IMR-90 (cell line): Measurements from ENCODE around the gene ZNF609. TPM values are rescaled to one million over a fixed set of nuclear protein-coding genes. Genes with fewer than 3 reads are reported as not detected.

Source experiments
- ATAC-seq: fragments of 200-7000 bp; cut with Tn5 transposase; 2 replicates; pipeline ENCODE4 v1.9.1; 2020; ENCODE audit warnings: low read depth, mild to moderate bottlenecking, moderate library complexity
- BruUV-seq: library from RNA; stranded (reverse); fragments of 400-500 nt; replicated peaks from 2 replicates; lab custom pipeline; 2021; lab: Mats Ljungman, UMichigan
- CTCF ChIA-PET: fragments of 300-600 bp; formaldehyde crosslinking; extraction: SDS; loops from one replicate; lab custom pipeline; 2021; ENCODE audit warnings: antibody characterized with exemption; lab: Yijun Ruan, JAX
- POLR2A ChIA-PET: fragments of 300-600 bp; sonication (Branson Sonifier 250); formaldehyde crosslinking; loops from one replicate; lab custom pipeline; 2022; ENCODE audit warnings: antibody characterized with exemption; ENCODE audit not compliant: unreplicated experiment; lab: Charles Lee
- DNase-seq: peaks from one replicate; pipeline ENCODE4 v3.0.0; 2013
- H2AFZ ChIP-seq: replicated peaks from 2 replicates; pipeline ENCODE3; 2013; ENCODE audit warnings: low read length, mild to moderate bottlenecking; ENCODE audit not compliant: poor library complexity
- H2AK5ac ChIP-seq: 2 replicates; pipeline ENCODE4 v1.6.1; 2013; ENCODE audit warnings: low read depth, low read length, inconsistent platforms
- H2AK9ac ChIP-seq: replicated peaks from 2 replicates; pipeline ENCODE3; 2013; ENCODE audit warnings: mild to moderate bottlenecking, low read depth, low read length, moderate library complexity; ENCODE audit not compliant: poor library complexity
- H2BK120ac ChIP-seq: 2 replicates; pipeline ENCODE4 v1.6.1; 2013; ENCODE audit warnings: low read depth, low read length, inconsistent platforms
- H2BK15ac ChIP-seq: 3 replicates; pipeline ENCODE4 v1.6.1; 2013; ENCODE audit warnings: low read depth, low read length, inconsistent platforms
- H2BK20ac ChIP-seq: 2 replicates; pipeline ENCODE4 v1.6.1; 2013; ENCODE audit warnings: low read depth, mild to moderate bottlenecking, inconsistent platforms, low read length, moderate library complexity
- H2BK5ac ChIP-seq: 2 replicates; pipeline ENCODE4 v1.6.1; 2013; ENCODE audit warnings: mild to moderate bottlenecking, low read depth, low read length, inconsistent platforms; ENCODE audit not compliant: poor library complexity, severe bottlenecking
- H3K14ac ChIP-seq: replicated peaks from 2 replicates; pipeline ENCODE4 v1.6.1; 2013; ENCODE audit warnings: low read depth, low read length, inconsistent platforms
- H3K18ac ChIP-seq: 2 replicates; pipeline ENCODE4 v1.6.1; 2013; ENCODE audit warnings: low read depth, low read length, control low read depth
- H3K23ac ChIP-seq: 2 replicates; pipeline ENCODE4 v1.6.1; 2013; ENCODE audit warnings: low read depth, low read length, inconsistent platforms
- H3K27ac ChIP-seq: 2 replicates; pipeline ENCODE4 v1.5.1; 2013; ENCODE audit warnings: mild to moderate bottlenecking, control low read depth, low read length; ENCODE audit not compliant: insufficient read depth
- H3K27me3 ChIP-seq: 2 replicates; pipeline ENCODE4 v1.6.1; 2013; ENCODE audit warnings: low read length; ENCODE audit not compliant: control insufficient read depth, insufficient read depth
- H3K36me3 ChIP-seq: 2 replicates; pipeline ENCODE4 v1.6.1; 2013; ENCODE audit warnings: low read length, mixed read lengths; ENCODE audit not compliant: control insufficient read depth, insufficient read depth
- H3K4ac ChIP-seq: 2 replicates; pipeline ENCODE4 v1.6.1; 2013; ENCODE audit warnings: low read depth, low read length, inconsistent platforms
- H3K4me1 ChIP-seq: 2 replicates; pipeline ENCODE4 v1.6.1; 2013; ENCODE audit warnings: low read length, mixed read lengths; ENCODE audit not compliant: control insufficient read depth, insufficient read depth
- H3K4me2 ChIP-seq: 2 replicates; pipeline ENCODE4 v1.6.1; 2013; ENCODE audit warnings: low read depth, mild to moderate bottlenecking, control low read depth, low read length, moderate library complexity
- H3K4me3 ChIP-seq: 2 replicates; pipeline ENCODE4 v1.5.1; 2013; ENCODE audit warnings: low read depth, mild to moderate bottlenecking, control low read depth, low read length, moderate library complexity; ENCODE audit not compliant: insufficient read depth
- H3K56ac ChIP-seq: 2 replicates; pipeline ENCODE4 v1.6.1; 2013; ENCODE audit warnings: low read length, inconsistent platforms; ENCODE audit not compliant: insufficient read depth; ENCODE audit errors: extremely low read depth
- H3K79me1 ChIP-seq, 2 experiments: 2 replicates each; pipeline ENCODE4 v1.6.1; 2013; ENCODE audit warnings: low read length in 2 of 2, inconsistent platforms in 1 of 2, low read depth in 1 of 2
- H3K9ac ChIP-seq: 2 replicates; pipeline ENCODE4 v1.6.1; 2013; ENCODE audit warnings: low read depth, low read length, control low read depth
- H3K9me1 ChIP-seq: 2 replicates; pipeline ENCODE4 v1.6.1; 2013; ENCODE audit warnings: low read length, inconsistent platforms; ENCODE audit not compliant: insufficient read depth
- H3K9me3 ChIP-seq: 2 replicates; pipeline ENCODE4 v1.6.1; 2013; ENCODE audit warnings: low read length; ENCODE audit not compliant: control insufficient read depth, insufficient read depth
- H4K20me1 ChIP-seq: 2 replicates; pipeline ENCODE4 v1.6.1; 2013; ENCODE audit warnings: low read length, inconsistent platforms; ENCODE audit not compliant: insufficient read depth
- H4K5ac ChIP-seq: 2 replicates; pipeline ENCODE4 v1.6.1; 2013; ENCODE audit warnings: mild to moderate bottlenecking, low read depth, low read length, control low read depth
- H4K8ac ChIP-seq, 2 experiments: 2 replicates each; pipeline ENCODE4 v1.6.1; 2013; ENCODE audit warnings: low read depth in 2 of 2, low read length in 2 of 2, control low read depth in 1 of 2, inconsistent platforms in 1 of 2
- H4K91ac ChIP-seq: 2 replicates; pipeline ENCODE4 v1.6.1; 2013; ENCODE audit warnings: low read depth, low read length, inconsistent platforms; ENCODE audit not compliant: insufficient read depth
- BHLHE40 ChIP-seq: fragments of 150-350 bp; IDR thresholded peaks from 2 replicates; pipeline ENCODE4 v1.6.1; 2016; ENCODE audit warnings: mild to moderate bottlenecking, low read depth, low read length
- CEBPB ChIP-seq: IDR thresholded peaks from 2 replicates; pipeline ENCODE4 v1.6.1; 2012; ENCODE audit warnings: low read depth, low read length, improper control_type of control experiment
- CHD1 ChIP-seq: IDR thresholded peaks from 2 replicates; pipeline ENCODE4 v1.6.1; 2012; ENCODE audit warnings: low read depth, low read length, improper control_type of control experiment
- ELK1 ChIP-seq: fragments of 150-350 bp; IDR thresholded peaks from 2 replicates; pipeline ENCODE4 v1.6.1; 2016; ENCODE audit warnings: low read depth, mild to moderate bottlenecking, low read length, moderate library complexity, borderline replicate concordance
- FOS ChIP-seq: fragments of 150-350 bp; IDR thresholded peaks from 2 replicates; pipeline ENCODE4 v1.6.1; 2016; ENCODE audit warnings: low read depth, low read length
- MAZ ChIP-seq: IDR thresholded peaks from 2 replicates; pipeline ENCODE4 v1.6.1; 2012; ENCODE audit warnings: low read depth, mild to moderate bottlenecking, low read length, improper control_type of control experiment, moderate library complexity, borderline replicate concordance
- NFE2L2 ChIP-seq: fragments of 150-350 bp; IDR thresholded peaks from 2 replicates; pipeline ENCODE4 v1.6.1; 2016; ENCODE audit warnings: low read depth, mild to moderate bottlenecking, low read length
- POLR2A ChIP-seq: IDR thresholded peaks from 2 replicates; pipeline ENCODE4 v1.6.1; 2012; ENCODE audit warnings: mild to moderate bottlenecking, low read depth, low read length
- USF2 ChIP-seq: fragments of 150-350 bp; IDR thresholded peaks from 2 replicates; pipeline ENCODE4 v1.6.1; 2017; ENCODE audit warnings: mild to moderate bottlenecking, antibody characterized with exemption, low read length, low read depth
- WGBS, 2 experiments: methylation state at CpG; one replicate each; pipeline versions ENCODE4 v1.1.5 to v1.1.7; 2013; ENCODE audit warnings: missing lambda C conversion rate in 2 of 2; ENCODE audit not compliant: insufficient read length in 1 of 2; ENCODE audit errors: extremely low coverage in 2 of 2; 5-methylcytosine and 5-hydroxymethylcytosine counted together
- dilution Hi-C: fragments of 300-500 bp; cut with HindIII; formaldehyde crosslinking; loops from one replicate; pipeline ENCODE4 v1.14.3; 2018; ENCODE audit warnings: low sequenced_read_pairs; ENCODE audit not compliant: unreplicated experiment
- in situ Hi-C: fragments of 300-500 bp; cut with MboI; formaldehyde crosslinking; loops from 3 replicates; pipeline ENCODE4 v1.14.3; 2019; ENCODE audit warnings: low sequenced_read_pairs, inconsistent platforms, mixed read lengths
- intact Hi-C: fragments of 100-400 bp; cut with micrococcal nuclease; formaldehyde crosslinking; loops from 2 replicates; pipeline ENCODE4 v1.10.0; 2022
- polyA plus RNA-seq, 3 experiments: library from polyadenylated mRNA; depleted of rRNA; stranded (reverse); fragments of >200 nt; gene quantifications; 2 replicates each; pipeline ENCODE4 v1.2.3, GENCODE V29; 2012; ENCODE audit warnings: low replicate concordance in 1 of 3
- total RNA-seq: library from RNA; depleted of rRNA; stranded (reverse); fragments of >200 nt; gene quantifications from 2 replicates; pipeline ENCODE4 v1.2.3, GENCODE V29; 2012

The ZNF609 gene
- total and polyA plus RNA-seq, 2 of the 4 experiments (the other 2 are of a cell fraction) = 10.4 to 12.5 TPM

- dilution Hi-C loops = no loop called here
Measured at GRCh38 chr15:64527263-64527984, 67.0 kb downstream of the ZNF609 start.

More at GRCh38 chr15:64527263-64527984, 67.0 kb downstream of the ZNF609 start:
- peaks cover 5% of the 10 kb centered on the region for H3K36me3 ChIP-seq
- peak overlapping the region; percentile 65; the same call in 1 of the 2 replicates for H3K4me2 ChIP-seq
- H2BK20ac ChIP-seq = no peak overlapping the region
- 0 out of 2 replicates have a peak overlapping the region, but pooled peaks have one; percentile 20 for H3K14ac ChIP-seq
- no peak overlapping the region for H4K8ac ChIP-seq
- peaks cover 30 to 72% of the 10 kb centered on the region in 2 experiments for H3K79me1 ChIP-seq
- H2AK5ac ChIP-seq = no peak overlapping the region
- no peaks in the 10 kb centered on the region for H3K27me3 ChIP-seq
- peaks cover 8% of the 10 kb centered on the region for H3K4me1 ChIP-seq
- H4K20me1 ChIP-seq = peaks cover 64% of the 10 kb centered on the region
- no peak overlapping the region for H2BK15ac ChIP-seq
- peak; percentile 95 for ATAC-seq
- H3K18ac ChIP-seq = no peak overlapping the region
- ChIA-PET POLR2A (no interaction called here), CTCF (no interaction called here)
- no CpG with 5 or more reads among the region's 4 CpGs for WGBS, 2 experiments
- no peak overlapping the region for H3K9ac ChIP-seq
- no peak overlapping the region for H3K56ac ChIP-seq
- peak; percentile 90 for DNase-seq
- no peak overlapping the region for H2AFZ ChIP-seq
- H3K4me3 ChIP-seq = no peak overlapping the region
- intact Hi-C loops = no loop called here
- H2BK120ac ChIP-seq = no peak overlapping the region
- no peak overlapping the region for H2AK9ac ChIP-seq
- H3K9me3 ChIP-seq = no peaks in the 10 kb centered on the region
- in situ Hi-C loops = no loop called here
- peaks cover 17% of the 10 kb centered on the region for H3K9me1 ChIP-seq
- H3K23ac ChIP-seq = no peak overlapping the region
- H3K27ac ChIP-seq = no peak overlapping the region
- peak overlapping the region; percentile 71 for H2BK5ac ChIP-seq
- H4K91ac ChIP-seq = no peak overlapping the region
- BruUV-seq = no TSS peak
- TF ChIP-seq MAZ (no peak), NFE2L2 (peak; percentile 82), CEBPB (peak; percentile 55; the same call in 1 of the 2 replicates), BHLHE40 (no peak), USF2 (no peak), POLR2A (no peak), ELK1 (no peak), FOS (peak; percentile 67; the same call in 1 of the 2 replicates), CHD1 (no peak)
- no peak overlapping the region for H4K5ac ChIP-seq
- H3K4ac ChIP-seq = no peak overlapping the region
